NCI-H69 (cell line): ENCODE results near the gene KCTD13.
A peak's percentile ranks its signal among the peaks of the same experiment; 100 is the strongest.
"Not testable (repeated sequence)": the region's sequence is repeated elsewhere in the genome, so short reads cannot be mapped to it uniquely, and the experiment has no call there.

Source experiments
- DNase-seq: peaks from one replicate; lab custom pipeline; 2025; lab: John Stamatoyannopoulos, UW

Gene KCTD13

GRCh38 chr16:29925781-29926710, at the start of gene KCTD13:
TSS of gene KCTD13 (minus strand) at chr16:29926226. CDS start at chr16:29926033, 193 bp downstream.
- peak; percentile 92 for DNase-seq

- no peak for DNase-seq
Observed at GRCh38 chr16:29975134-29975538, 49.1 kb upstream of the KCTD13 start.

- peak; percentile 40 for DNase-seq
Observed at GRCh38 chr16:29974291-29975133, 48.5 kb upstream of the KCTD13 start.

- DNase-seq = peak; percentile 99
Observed at GRCh38 chr16:29973384-29974246, 47.6 kb upstream of the KCTD13 start, which contains the start of gene TAOK2. TSS of gene TAOK2 (plus strand) at chr16:29973868. CDS start at chr16:29977773, 3,905 bp downstream.

GRCh38 chr16:29972992-29973383, 47.0 kb upstream of the KCTD13 start:
- no peak for DNase-seq

- no peak for DNase-seq
Observed at GRCh38 chr16:29972500-29972899, 46.5 kb upstream of the KCTD13 start.

GRCh38 chr16:29971304-29971703, 45.3 kb upstream of the KCTD13 start:
- DNase-seq = no peak

GRCh38 chr16:29968205-29968604, 42.2 kb upstream of the KCTD13 start:
- no peak for DNase-seq

- no peak for DNase-seq
Observed at GRCh38 chr16:29963021-29963743, 37.2 kb upstream of the KCTD13 start.

GRCh38 chr16:29962344-29962994, 36.4 kb upstream of the KCTD13 start:
- peak; percentile 22 for DNase-seq

GRCh38 chr16:29961479-29962343, 35.7 kb upstream of the KCTD13 start, which contains the start of gene TMEM219:
TSS of gene TMEM219 (plus strand) at chr16:29962079. CDS start at chr16:29963144, 1,065 bp downstream.
- DNase-seq = peak; percentile 96

GRCh38 chr16:29961127-29961478, 35.1 kb upstream of the KCTD13 start:
- no peak for DNase-seq

GRCh38 chr16:29959821-29960220, 33.8 kb upstream of the KCTD13 start:
- not testable (repeated sequence) for DNase-seq

- DNase-seq = no peak
Observed at GRCh38 chr16:29959293-29959692, 33.3 kb upstream of the KCTD13 start.

GRCh38 chr16:29958756-29959155, 32.7 kb upstream of the KCTD13 start:
- DNase-seq = no peak

- no peak for DNase-seq
Observed at GRCh38 chr16:29951625-29952365, 25.8 kb upstream of the KCTD13 start.

GRCh38 chr16:29950806-29951461, 24.9 kb upstream of the KCTD13 start:
- DNase-seq = no peak

- no peak for DNase-seq
Observed at GRCh38 chr16:29947897-29948296, 21.9 kb upstream of the KCTD13 start.
